A549 (cell line): ENCODE measurements around the gene THPO.

Experiments
- EP300 ChIP-seq, 2 experiments: fragments of >200 bp; sonication (Bioruptor Twin); formaldehyde crosslinking; IDR thresholded peaks; 2 replicates in 1 of 2; 3 replicates in 1 of 2; pipeline ENCODE4 v1.6.1; 2016 to 2017
- ESRRA ChIP-seq: fragments of 150-350 bp; IDR thresholded peaks from 2 replicates; pipeline ENCODE4 v1.6.1; 2014; ENCODE audit warnings: mild to moderate bottlenecking, low read length, borderline replicate concordance
- TF ChIP-seq, protein P1 (sequence below): fragments of >200 bp; sonication (Bioruptor Twin); formaldehyde crosslinking; IDR thresholded peaks from 3 replicates; pipeline ENCODE4 v1.5.1; 2016

DNA sequence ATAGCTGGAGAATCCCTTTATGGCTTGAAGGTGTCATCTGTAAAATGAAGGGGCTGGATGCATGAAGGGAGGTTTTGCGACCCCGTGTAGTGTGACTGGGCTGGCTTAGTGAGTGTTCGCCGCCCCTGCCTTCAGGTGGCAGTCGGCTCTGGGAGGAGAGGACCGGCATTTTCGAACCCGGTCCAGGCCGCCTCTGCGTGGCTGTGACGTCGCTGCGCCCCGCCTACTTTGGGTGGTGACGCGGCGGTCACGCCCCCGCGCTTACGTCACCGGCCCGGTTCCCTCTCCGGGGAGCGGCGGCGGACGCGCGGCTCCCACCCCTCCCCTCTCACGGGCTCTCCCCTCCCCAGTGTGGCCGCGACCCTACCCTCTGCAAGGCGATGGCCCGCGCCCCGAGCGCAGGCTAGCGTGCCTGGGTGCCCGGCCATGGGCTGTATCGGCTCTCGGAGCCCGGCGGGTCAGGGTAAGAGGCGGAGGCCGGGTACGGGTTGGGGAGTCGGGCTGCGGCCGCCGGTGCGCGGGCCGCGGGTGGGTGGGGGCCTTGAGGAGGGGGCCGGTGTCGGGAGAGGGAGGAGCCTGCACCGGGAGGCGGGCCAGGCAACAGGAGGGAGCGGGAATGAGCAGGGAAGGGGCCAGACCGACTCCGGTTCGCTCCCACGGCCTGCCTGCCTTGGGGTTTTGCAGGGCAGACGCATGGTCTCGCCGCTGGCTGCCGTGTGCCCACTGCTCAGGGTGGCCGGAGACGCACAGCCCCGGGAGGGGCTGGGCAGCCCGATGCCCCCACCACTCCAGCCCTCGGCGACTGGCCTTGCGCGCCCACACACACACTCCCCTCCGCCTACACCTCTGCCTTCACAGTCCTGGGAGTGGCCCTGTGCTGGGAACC is 42.1 kb downstream of the THPO start:
- TF ChIP-seq EP300 (IDR thresholded peaks at IDR 0.05) (no peak), ESRRA (no peak)
- TF ChIP-seq, protein P1, sequence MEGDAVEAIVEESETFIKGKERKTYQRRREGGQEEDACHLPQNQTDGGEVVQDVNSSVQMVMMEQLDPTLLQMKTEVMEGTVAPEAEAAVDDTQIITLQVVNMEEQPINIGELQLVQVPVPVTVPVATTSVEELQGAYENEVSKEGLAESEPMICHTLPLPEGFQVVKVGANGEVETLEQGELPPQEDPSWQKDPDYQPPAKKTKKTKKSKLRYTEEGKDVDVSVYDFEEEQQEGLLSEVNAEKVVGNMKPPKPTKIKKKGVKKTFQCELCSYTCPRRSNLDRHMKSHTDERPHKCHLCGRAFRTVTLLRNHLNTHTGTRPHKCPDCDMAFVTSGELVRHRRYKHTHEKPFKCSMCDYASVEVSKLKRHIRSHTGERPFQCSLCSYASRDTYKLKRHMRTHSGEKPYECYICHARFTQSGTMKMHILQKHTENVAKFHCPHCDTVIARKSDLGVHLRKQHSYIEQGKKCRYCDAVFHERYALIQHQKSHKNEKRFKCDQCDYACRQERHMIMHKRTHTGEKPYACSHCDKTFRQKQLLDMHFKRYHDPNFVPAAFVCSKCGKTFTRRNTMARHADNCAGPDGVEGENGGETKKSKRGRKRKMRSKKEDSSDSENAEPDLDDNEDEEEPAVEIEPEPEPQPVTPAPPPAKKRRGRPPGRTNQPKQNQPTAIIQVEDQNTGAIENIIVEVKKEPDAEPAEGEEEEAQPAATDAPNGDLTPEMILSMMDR: no peak
